Measurements from ENCODE around the gene SCN4A.
"Not testable (repeated sequence)": the region's sequence is repeated elsewhere in the genome, so short reads cannot be mapped to it uniquely, and the experiment has no call there.

SCN4A gene

GRCh38 chr17:63972796-63973195, at the start of gene SCN4A:
TSS of gene SCN4A (minus strand) at chr17:63972918. CDS start at chr17:63972841, 77 bp downstream.
- no peak for DNase-seq

GRCh38 chr17:64020056-64020766, 47.5 kb upstream of the SCN4A start, which contains the start of gene ICAM2:
TSS of gene ICAM2 (minus strand) at chr17:64020633. CDS start at chr17:64006691, 13,942 bp downstream.
- DNase-seq, result no peak

GRCh38 chr17:64019551-64019961, 46.8 kb upstream of the SCN4A start:
- not testable (repeated sequence) for DNase-seq

DNA sequence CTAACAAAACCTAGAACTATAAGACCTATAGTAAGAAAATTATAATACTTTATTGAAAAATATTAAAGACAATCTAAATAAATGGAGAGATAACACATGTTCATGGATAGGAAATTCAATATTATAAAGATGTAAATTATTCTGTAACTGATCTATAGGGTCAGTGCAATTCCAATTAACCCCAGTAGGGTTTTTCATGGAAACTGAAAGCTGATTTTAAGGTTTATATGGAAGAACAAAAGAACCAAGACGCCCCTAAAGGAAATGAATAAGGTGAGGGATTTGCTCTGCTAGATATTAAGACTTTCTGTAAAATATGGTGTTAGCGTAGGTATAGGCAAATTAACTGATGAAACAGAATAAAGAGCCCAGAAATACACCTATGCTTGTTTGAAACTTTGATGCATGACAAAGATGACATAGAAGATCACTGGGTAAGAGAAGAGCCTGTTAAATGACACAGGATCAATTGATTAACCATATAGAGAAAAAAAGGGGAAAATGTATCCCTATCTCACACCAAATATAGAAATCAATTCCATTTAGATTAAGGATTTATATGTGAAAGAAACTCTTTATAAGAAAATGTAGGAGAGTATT, 44.8 kb upstream of the SCN4A start:
- DNase-seq, result no peak

DNA sequence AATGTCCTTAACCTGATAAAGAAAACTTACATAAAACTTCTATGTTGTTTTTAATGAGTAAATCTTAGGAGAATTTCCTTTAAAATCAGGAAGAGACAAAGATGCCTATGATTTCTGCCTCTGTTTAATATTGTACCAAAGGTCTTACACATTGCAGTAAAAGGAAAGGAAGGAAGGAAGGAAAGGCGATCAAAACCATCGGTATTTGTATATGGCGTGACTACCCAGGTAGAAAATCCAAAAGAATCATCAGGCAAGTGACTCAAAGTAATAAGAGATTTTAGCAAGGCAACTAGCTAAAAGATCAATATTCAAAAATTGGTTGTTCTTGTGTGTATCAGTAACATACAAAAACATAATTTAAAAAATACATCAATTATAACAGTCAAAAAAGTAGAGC, 44.3 kb upstream of the SCN4A start:
- no peak for DNase-seq

DNA sequence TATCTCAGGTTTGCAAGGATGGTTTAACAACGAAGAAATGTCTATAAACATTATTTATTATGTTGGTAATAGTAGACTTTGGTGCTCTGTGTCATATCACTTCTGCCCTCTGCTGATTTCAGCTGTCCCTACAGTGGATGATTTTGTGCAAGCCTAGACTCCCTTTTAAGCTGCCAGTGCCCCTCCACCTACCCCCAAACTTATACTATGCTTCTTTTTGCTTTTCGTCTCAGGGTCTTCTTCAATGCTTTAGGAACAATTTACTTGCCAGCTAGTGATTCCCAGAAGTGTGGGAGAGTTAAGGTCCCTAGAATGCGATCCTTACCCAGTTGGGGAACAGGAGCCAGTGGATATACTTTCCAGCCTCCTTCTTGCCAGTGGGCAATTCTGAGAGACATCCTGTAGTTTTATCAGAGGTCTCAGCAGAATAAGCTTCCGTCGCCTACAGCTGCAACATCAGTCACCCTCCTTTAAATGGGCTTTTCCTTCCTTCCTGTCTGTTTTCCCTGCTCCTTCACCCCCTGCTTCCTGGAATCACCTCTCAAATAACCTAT, 43.6 kb upstream of the SCN4A start:
- no peak for DNase-seq

- no peak for DNase-seq
Measured at GRCh38 chr17:64015447-64015846, 42.7 kb upstream of the SCN4A start.

GRCh38 chr17:64009571-64010402, 37.1 kb upstream of the SCN4A start:
- no peak for DNase-seq

GRCh38 chr17:64008830-64009229, 36.1 kb upstream of the SCN4A start:
- no peak for DNase-seq

DNA sequence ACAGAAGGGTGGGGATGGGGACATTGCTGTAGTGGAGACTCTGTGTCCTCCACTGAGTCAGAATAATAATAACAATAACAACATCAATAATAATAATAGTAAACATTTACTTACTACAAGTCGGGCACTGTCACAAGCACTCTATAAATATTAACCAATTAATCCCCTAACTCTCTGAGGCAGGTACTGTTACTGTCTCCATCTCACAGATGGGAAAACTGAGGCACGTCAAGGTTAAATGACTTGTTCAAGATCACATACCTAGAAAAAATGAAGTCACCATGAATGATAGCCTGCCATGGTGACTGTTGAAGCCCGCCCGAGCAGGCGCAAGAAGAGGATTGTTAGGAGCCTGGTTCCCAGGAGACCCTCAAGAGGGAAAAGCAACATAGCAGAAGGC, 35.6 kb upstream of the SCN4A start:
- DNase-seq, result no peak

- DNase-seq, result no peak
Measured at GRCh38 chr17:64007838-64008282, 35.1 kb upstream of the SCN4A start.

DNA sequence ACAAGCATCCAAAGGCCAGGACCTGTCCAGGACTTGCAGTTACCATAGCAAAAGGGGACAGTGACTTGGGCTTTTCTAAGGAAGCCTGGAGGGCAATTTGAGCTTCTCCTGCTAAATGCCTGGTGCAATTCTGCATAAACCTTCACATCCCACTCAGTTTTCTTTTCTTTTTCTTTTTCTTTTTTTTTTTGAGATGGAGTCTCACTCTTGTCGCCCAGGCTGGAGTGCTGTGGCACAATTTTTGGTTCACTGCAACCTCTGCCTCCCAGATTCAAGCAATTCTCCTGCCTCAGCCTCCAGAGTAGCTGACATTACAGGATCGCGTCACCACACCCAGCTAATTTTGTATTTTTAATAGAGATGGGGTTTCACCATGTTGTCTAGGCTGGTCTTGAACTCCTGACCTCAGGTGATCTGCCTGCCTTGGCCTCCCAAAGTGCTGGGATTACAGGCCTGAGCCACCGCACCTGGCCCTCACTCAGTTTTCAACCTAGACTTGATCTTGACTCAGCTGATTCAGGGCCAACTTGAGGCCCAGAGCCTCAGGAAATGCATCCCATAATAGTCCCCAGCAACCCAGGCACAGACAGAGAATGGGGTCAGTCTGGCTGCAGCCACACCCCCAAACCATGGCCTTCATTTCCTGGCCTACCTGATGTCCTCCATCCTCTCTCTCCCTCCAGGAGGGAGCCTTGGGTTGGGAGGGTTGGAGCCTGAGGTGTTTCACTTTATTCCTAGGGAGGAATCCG, 34.5 kb upstream of the SCN4A start:
- not testable (repeated sequence) for DNase-seq

DNA sequence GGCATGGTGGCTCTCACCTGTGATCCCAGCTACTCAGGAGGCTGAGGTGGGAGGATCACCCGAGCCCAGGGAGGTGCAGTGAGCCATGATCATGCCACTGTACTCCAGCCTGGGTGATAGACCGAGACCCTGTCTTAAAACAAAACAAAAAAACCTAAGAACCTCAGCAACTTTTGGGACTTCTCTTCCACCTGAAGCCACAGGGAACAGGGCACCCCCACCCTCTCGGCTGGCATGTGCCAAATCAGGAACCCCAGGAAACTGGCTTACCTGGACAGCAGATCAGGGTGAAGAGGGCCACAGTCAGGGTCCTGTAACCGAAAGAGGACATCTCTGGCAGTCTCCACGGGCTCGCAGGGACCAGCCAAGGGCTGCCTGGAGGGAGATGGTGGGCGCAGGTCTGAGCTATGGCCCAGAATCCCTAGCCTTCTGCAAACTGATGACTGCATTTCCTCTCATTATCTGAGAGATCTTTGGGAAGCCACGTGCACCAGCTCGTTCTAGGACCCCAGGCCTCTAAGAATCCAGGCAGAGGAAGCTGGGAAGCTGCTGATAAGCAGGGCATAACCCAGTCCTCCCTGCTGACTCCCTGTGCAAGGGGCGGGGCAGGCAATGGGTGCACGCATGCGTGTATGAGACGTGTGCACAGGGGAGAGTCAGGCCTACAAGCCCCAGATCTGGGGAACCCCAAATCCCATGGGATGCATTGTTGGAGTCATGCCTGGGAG, 33.8 kb upstream of the SCN4A start:
- no peak for DNase-seq

DNA sequence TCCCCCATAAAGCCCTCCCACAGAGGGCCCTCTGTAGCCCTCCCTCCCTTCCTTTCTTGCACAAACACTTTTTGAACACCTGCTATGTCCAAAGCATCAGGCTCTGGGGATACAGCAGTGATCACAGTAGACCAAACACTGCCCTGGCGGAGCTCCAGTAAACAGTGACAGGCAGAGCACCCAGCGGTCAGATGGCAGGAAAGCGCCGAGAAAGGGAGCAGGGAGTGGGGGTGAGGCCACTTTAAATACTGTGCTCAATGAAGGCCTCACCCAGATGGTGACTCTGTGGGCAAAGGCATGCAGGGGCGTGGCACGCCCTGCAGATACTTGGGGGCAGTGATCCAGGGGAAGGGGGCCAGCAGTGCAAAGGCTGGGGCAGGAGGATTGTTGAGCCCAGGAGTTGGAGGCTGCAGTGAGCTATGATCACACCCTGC, 33.0 kb upstream of the SCN4A start:
- DNase-seq, result peak; percentile 88 to 92

DNA sequence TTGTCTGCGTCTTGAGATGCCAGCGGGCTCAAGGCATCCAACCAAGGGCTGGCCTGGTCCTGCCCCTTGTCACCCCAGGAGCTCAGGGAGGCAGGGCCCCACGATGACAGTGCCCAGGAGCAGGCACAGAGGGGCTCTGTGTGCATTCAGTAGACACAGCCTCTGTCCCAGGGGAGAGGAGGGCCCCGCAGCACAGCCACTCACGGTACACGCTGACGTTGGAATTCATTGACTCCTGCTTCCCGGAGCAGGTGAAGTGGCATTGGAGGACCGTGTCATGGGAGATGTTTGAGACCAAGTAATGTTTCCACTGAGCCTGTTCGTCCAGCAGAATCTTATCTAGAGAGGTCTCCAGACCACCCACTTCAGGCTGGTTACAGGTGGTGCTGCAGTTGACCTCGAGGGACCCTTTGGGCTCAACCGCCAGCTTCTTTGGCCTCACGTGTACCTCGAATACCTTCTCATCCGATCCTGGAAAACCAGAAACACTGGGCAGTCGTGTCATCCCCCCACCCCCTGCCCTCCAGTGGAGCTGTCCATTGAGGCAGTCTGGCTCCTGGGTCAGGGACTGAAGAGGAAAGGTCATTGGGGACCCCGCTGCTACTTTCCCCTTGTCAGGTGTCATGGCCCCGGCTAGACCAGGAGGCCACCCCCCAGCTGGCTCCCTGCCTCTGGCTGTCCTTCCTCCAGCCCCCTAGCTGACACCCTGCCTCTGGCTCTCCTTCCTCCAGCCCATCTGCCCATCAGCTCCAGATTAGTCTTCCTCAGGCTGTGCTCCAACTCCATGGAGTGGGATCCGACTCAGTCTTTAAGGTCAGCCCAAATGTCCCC, 32.4 kb upstream of the SCN4A start:
- DNase-seq, result no peak

DNA sequence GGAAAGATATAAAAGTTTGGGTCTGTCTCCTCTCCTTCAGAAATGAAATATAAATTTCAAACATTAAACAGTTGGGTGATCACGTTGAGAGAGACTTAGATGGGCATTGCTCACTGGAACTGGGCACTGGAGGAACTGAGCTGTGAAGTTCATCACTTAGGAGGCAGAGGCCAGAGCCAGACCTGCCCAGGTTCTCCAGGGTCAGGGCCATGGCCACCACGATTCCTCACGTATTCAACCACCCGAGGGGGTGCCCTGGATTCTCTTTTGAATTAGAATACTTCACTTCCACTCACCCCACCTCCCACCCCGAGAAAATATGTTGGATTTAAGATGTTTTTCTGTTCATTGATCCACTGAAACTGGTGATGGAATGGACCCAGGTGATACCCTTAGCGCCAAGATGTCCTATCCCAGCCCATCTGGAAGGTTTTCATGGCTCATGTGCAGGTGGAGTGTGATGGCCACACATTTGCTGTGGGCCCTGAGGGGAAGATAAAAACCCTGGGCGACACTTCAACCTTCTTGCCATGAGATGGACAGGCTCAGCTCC, 31.6 kb upstream of the SCN4A start:
- DNase-seq, result no peak

DNA sequence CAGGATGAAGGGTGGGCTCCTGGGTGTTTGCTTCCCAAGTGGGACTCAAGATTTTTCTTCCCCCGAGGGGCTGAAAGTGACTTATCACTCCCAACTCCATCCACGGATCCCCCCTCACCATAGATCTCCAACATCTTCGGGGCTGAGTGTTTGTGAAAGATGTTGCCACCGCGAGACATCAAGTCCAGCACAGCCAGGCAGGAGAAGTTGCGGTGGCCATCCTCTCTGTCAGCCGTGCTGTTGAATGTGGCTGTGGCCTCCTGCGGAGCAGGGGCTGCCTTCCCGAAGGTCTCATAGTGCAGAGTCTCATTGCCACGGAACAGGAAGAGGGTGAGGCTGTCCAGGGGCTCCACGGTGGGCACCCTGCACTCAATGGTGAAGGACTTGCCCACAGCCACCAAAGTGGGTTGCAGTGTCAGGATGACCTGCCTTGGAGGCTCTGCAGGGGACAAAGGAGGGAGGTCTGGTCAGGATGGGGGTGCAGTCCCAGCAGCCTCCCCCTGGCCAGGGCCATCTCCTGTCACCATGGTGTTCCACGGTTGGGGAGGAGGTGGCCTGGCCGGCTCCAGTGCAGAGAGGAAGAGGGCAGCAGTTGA, 30.9 kb upstream of the SCN4A start:
- no peak for DNase-seq

DNA sequence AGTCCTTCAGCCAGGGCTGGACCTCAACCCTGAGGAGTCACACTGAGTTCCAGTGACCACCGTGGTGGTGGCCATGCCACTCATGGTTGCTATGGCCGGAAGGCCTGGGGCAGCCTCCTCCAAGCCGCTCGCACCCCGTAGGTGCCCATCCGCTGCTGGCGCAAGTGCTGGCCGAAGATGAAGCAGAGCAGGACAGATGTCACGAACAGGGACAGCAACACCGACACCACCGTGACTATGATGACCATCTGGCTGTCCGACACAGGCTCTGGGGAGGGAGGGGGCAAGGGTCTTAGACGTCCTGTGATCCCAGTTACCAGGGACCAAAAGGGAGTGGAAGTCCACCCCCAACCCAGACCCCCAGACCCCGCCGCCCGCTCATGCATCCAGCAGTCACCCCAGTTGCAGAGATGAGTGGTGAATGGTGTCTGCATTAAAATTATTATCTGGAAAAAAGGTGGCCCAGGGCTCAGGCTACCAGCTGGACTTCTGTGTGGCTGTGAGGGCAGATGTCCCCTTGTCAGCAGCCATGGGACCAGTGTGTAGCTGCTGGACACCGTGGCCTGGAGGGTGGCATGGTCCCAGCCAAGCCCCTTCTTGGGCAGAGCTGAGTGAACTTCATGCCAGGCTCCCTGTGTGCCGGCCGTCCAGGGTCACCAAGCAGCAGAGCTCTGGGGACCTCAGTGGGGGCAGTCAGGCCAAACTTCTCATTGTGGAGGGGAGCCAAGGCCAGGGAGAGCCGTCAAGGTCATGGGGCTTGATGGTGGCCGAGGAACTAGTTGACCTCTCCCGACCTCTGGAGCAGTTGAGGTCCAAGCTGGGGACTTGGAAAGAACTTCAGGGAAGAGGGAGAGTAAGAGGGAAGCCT, 30.2 kb upstream of the SCN4A start:
- no peak for DNase-seq
